Aorta (tissue), 5 donors: ENCODE results near the gene SNORC. TPM values are rescaled to one million over a fixed set of nuclear protein-coding genes. Genes with fewer than 3 reads are reported as not detected.

ENCODE experiments used
- ATAC-seq: fragments of 200-7000 bp; cut with Tn5 transposase; one replicate; pipeline ENCODE4 v1.9.1; 2022; ENCODE audit warnings: moderate library complexity; ENCODE audit not compliant: low FRiP score
- DNase-seq, 2 donors: peaks; one replicate each; pipeline ENCODE4 v3.0.0-alpha.2; 2020
- H3K27ac ChIP-seq, 2 donors: one replicate each; pipeline ENCODE4 v1.5.1; 2013; ENCODE audit warnings: low read length in 2 of 2, mild to moderate bottlenecking in 2 of 2, moderate library complexity in 2 of 2, control low read depth in 1 of 2, inconsistent platforms in 1 of 2, low read depth in 1 of 2
- H3K27me3 ChIP-seq, 2 donors: one replicate each; pipeline ENCODE4 v1.6.1; 2013; ENCODE audit warnings: control low read depth in 1 of 2, low read length in 1 of 2, mild to moderate bottlenecking in 1 of 2, moderate library complexity in 1 of 2; ENCODE audit not compliant: insufficient read depth in 2 of 2, control insufficient read depth in 1 of 2
- H3K36me3 ChIP-seq, 2 donors: one replicate each; pipeline ENCODE4 v1.6.1; 2013; ENCODE audit warnings: control low read depth in 1 of 2, low read length in 1 of 2, mild to moderate bottlenecking in 1 of 2; ENCODE audit not compliant: insufficient read depth in 2 of 2, control insufficient read depth in 1 of 2
- H3K4me1 ChIP-seq, 2 donors: one replicate each; pipeline ENCODE4 v1.6.1; 2013; ENCODE audit warnings: low read length in 2 of 2, control low read depth in 1 of 2, mild to moderate bottlenecking in 1 of 2, moderate library complexity in 1 of 2; ENCODE audit not compliant: insufficient read depth in 2 of 2, control insufficient read depth in 1 of 2
- H3K4me3 ChIP-seq, 2 donors: one replicate each; pipeline ENCODE4 v1.5.1; 2013; ENCODE audit warnings: low read length in 2 of 2, control low read depth in 1 of 2, mild to moderate bottlenecking in 1 of 2
- H3K9me3 ChIP-seq: one replicate; pipeline ENCODE4 v1.6.1; 2013; ENCODE audit warnings: mild to moderate bottlenecking, low read length; ENCODE audit not compliant: control insufficient read depth
- WGBS, 2 donors: extraction: QIAGEN DNeasy Blood & Tissue Kit; methylation state at CpG; one replicate each; pipeline ENCODE4 v1.1.7; 2013; 5-methylcytosine and 5-hydroxymethylcytosine counted together
- intact Hi-C, 2 donors: fragments of 100-400 bp; cut with DNase I; formaldehyde crosslinking; loops; one replicate each; pipeline versions ENCODE4 v1.14.2 to v1.15.0; 2022
- polyA plus RNA-seq, 2 donors: library from polyadenylated mRNA; stranded (reverse); fragments of 200-250 nt; gene quantifications; one replicate each; pipeline ENCODE4 v1.2.3, GENCODE V29; 2013
- total RNA-seq, 2 donors: library from RNA; stranded (reverse); fragmentation: NEBNext Ultra II Directional; extraction: Animal tissue kit (Norgen Biotek cat#: 25700); gene quantifications; one replicate each; pipeline ENCODE4 v1.2.1, GENCODE V29; 2021
- donor health status: healthy with polysubstance abuse.
- donor health status: Bipolar disorder and iron deficiency.
- donor health status: DM: no; HTN: no; CAD: no.
- donor health status: DM: no; HTN: no; CAD: no.
- donor health status: DM: yes; HTN: yes; CAD: no.

Gene SNORC
- total and polyA plus RNA-seq, 4 donors: 1.7 to 5.1 (median 2.5) TPM; not detected in 1

- Histone ChIP-seq H3K36me3 (no peaks in the 10 kb centered on the region), H3K9me3 (no peaks in the 10 kb centered on the region), H3K4me3 (no peak overlapping the region), H3K4me1 (no peaks in the 10 kb centered on the region), H3K27me3 (no peaks in the 10 kb centered on the region), H3K27ac (no peak overlapping the region)
- no peak for ATAC-seq
- WGBS, 2 donors: 91 to 92% methylated on average over 5 of the region's 5 CpGs
- DNase-seq: no peak
- intact Hi-C loops: no loop called here
Measured at GRCh38 chr2:232889876-232890401, 19.9 kb downstream of the SNORC start.

GRCh38 chr2:232890536-232890895 is 20.5 kb downstream of the SNORC start:
- Histone ChIP-seq H3K27me3 (no peaks in the 10 kb centered on the region), H3K36me3 (no peaks in the 10 kb centered on the region), H3K4me1 (no peaks in the 10 kb centered on the region), H3K9me3 (no peaks in the 10 kb centered on the region), H3K27ac (no peak overlapping the region), H3K4me3 (no peak overlapping the region)
- no peak for ATAC-seq
- DNase-seq: no peak
- intact Hi-C loops: no loop called here
- 83 to 86% methylated on average over 11 of the region's 11 CpGs for WGBS, 2 donors

GRCh38 chr2:232890896-232891601 is 21.0 kb downstream of the SNORC start:
- H3K27ac ChIP-seq: no peak overlapping the region
- no peaks in the 10 kb centered on the region for H3K27me3 ChIP-seq
- no peaks in the 10 kb centered on the region for H3K4me1 ChIP-seq
- no peak overlapping the region for H3K4me3 ChIP-seq
- H3K36me3 ChIP-seq: no peaks in the 10 kb centered on the region
- ATAC-seq (no peak), DNase-seq (peak; percentile 53 to 67)
- no peaks in the 10 kb centered on the region for H3K9me3 ChIP-seq
- WGBS, 2 donors: 33 to 35% methylated on average over 23 of the region's 23 CpGs
- intact Hi-C loops: no loop called here

GRCh38 chr2:232891621-232892071 is 21.6 kb downstream of the SNORC start:
- ATAC-seq: no peak
- Histone ChIP-seq H3K36me3 (no peaks in the 10 kb centered on the region), H3K27me3 (no peaks in the 10 kb centered on the region), H3K9me3 (no peaks in the 10 kb centered on the region), H3K4me1 (no peaks in the 10 kb centered on the region), H3K4me3 (no peak overlapping the region), H3K27ac (no peak overlapping the region)
- no peak for DNase-seq
- WGBS, 2 donors: 63 to 67% methylated on average over 10 to 11 of the region's 11 CpGs
- intact Hi-C loops: no loop called here

- no peak overlapping the region for H3K4me3 ChIP-seq
- no peaks in the 10 kb centered on the region for H3K4me1 ChIP-seq
- no peaks in the 10 kb centered on the region for H3K36me3 ChIP-seq
- H3K9me3 ChIP-seq: no peaks in the 10 kb centered on the region
- no peak for ATAC-seq
- intact Hi-C loops: no loop called here
- WGBS, 2 donors: 96 to 98% methylated on average over 13 of the region's 13 CpGs
- H3K27me3 ChIP-seq: no peaks in the 10 kb centered on the region
- no peak for DNase-seq
- H3K27ac ChIP-seq: no peak overlapping the region
Measured at GRCh38 chr2:232892221-232892620, 22.2 kb downstream of the SNORC start.

DNA sequence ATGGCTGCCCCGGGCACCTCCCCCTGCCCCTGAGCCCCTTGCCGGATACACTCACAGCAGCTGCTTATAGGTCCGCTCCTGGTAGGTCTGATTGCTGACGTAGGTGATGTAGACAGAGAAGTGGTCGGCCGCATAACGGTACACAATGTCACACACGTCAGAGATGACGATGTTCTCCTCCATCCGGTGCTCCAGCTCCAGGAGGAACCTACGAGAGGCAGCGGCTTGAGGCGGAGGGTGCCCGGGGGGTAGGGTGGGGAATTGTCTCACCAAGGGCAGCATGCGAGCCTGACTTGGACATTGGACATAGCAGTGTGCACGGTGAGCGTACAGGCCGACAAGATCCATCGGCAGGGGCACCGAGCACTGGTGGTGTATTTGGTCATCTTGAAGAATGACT is 22.8 kb downstream of the SNORC start:
- 92 to 93% methylated on average over 20 of the region's 20 CpGs for WGBS, 2 donors
- intact Hi-C loops: no loop called here

DNA sequence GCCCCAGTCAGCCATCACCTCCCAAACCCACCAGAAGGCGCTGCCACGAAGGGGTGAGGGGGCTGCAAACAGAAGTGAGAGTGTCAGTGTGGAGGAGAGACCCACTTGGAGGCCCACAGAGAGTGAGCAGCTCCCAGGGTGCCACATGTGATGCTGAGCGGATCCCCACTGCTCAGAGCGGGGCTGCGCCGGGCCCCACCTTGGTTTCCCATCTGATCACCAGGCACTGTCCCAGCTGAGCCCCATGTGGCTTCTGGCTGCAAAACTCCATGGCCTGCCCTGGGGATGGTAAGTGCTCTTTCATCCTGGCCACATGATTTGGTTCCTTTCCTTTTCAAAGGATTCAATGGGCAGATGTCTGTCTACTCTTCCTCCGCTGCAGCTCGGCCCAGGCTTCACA is 23.8 kb downstream of the SNORC start:
- no peak overlapping the region for H3K4me3 ChIP-seq
- no peak for ATAC-seq
- H3K27me3 ChIP-seq: no peaks in the 10 kb centered on the region
- intact Hi-C loops: no loop called here
- H3K4me1 ChIP-seq: no peaks in the 10 kb centered on the region
- 96 to 98% methylated on average over 4 to 8 of the region's 8 CpGs for WGBS, 2 donors
- no peaks in the 10 kb centered on the region for H3K36me3 ChIP-seq
- H3K27ac ChIP-seq: no peak overlapping the region
- DNase-seq: peak in 1 of 2 donors; percentile 64
- H3K9me3 ChIP-seq: no peaks in the 10 kb centered on the region

More for the DNA sequence above, 22.8 kb downstream of the SNORC start:
- no peak for ATAC-seq
- H3K27me3 ChIP-seq: no peaks in the 10 kb centered on the region
- no peaks in the 10 kb centered on the region for H3K4me1 ChIP-seq
- H3K27ac ChIP-seq: no peak overlapping the region
- H3K9me3 ChIP-seq: no peaks in the 10 kb centered on the region
- H3K4me3 ChIP-seq: no peak overlapping the region
- H3K36me3 ChIP-seq: no peaks in the 10 kb centered on the region
- peak in 1 of 2 donors; percentile 63 for DNase-seq

- no peak for DNase-seq
- no peaks in the 10 kb centered on the region for H3K9me3 ChIP-seq
- intact Hi-C loops: no loop called here
- no peak overlapping the region for H3K27ac ChIP-seq
- no peaks in the 10 kb centered on the region for H3K36me3 ChIP-seq
- no peak for ATAC-seq
- H3K27me3 ChIP-seq: no peaks in the 10 kb centered on the region
- no peak overlapping the region for H3K4me3 ChIP-seq
- WGBS, 2 donors: 90 to 91% methylated on average over 9 of the region's 9 CpGs
- no peaks in the 10 kb centered on the region for H3K4me1 ChIP-seq
Measured at GRCh38 chr2:232894251-232894650, 24.2 kb downstream of the SNORC start.

- intact Hi-C loops: no loop called here
- Histone ChIP-seq H3K4me3 (no peak overlapping the region), H3K27me3 (no peaks in the 10 kb centered on the region), H3K9me3 (no peaks in the 10 kb centered on the region), H3K4me1 (no peaks in the 10 kb centered on the region), H3K27ac (no peak overlapping the region), H3K36me3 (no peaks in the 10 kb centered on the region)
- DNase-seq: no peak
- WGBS, 2 donors: 94% methylated on average over 19 of the region's 19 CpGs
- ATAC-seq: no peak
Measured at GRCh38 chr2:232894746-232895145, 24.7 kb downstream of the SNORC start.
